Measurements from ENCODE around the gene TMED9. TPM values are rescaled to one million over a fixed set of nuclear protein-coding genes. Genes with fewer than 3 reads are reported as not detected.
"Not testable (repeated sequence)": the region's sequence is repeated elsewhere in the genome, so short reads cannot be mapped to it uniquely, and the experiment has no call there.

TMED9 gene
- total RNA-seq, 1 experiment from 2014 or later, result 240 TPM

GRCh38 chr5:177634912-177635311, 42.9 kb downstream of the TMED9 start:
- BruUV-seq (replicated peaks); H3K27me3 Mint-ChIP-seq (ENCODE audit: insufficient read depth, unreplicated experiment); H3K27me3 ChIP-seq (replicated peaks; ENCODE audit: control insufficient read depth, insufficient read depth, low read length); H3K27ac Mint-ChIP-seq (ENCODE audit: unreplicated experiment); H3K4me3 ChIP-seq (ENCODE audit: low read depth, low read length); POLR2A ChIA-PET; DNase-seq; CTCF ChIA-PET; H3K36me3 ChIP-seq (ENCODE audit: control insufficient read depth, insufficient read depth, low read length); H3K4me3 Mint-ChIP-seq (ENCODE audit: unreplicated experiment); H3K4me1 ChIP-seq; H3K9me3 ChIP-seq; H3K4me1 Mint-ChIP-seq (ENCODE audit: low read depth, unreplicated experiment); intact Hi-C loops (cut with micrococcal nuclease; ENCODE audit: unreplicated experiment): not testable (repeated sequence)
- Mint-ChIP-seq H3K36me3 (ENCODE audit: insufficient read depth, unreplicated experiment) (peaks cover 24% of the 10 kb centered on the region), H3K9me3 (ENCODE audit: unreplicated experiment) (peaks cover 22% of the 10 kb centered on the region)

GRCh38 chr5:177645462-177645861, 53.5 kb downstream of the TMED9 start:
- BruUV-seq (replicated peaks); H3K27me3 Mint-ChIP-seq (ENCODE audit: insufficient read depth, unreplicated experiment); H3K36me3 ChIP-seq (ENCODE audit: control insufficient read depth, insufficient read depth, low read length); H3K27me3 ChIP-seq (replicated peaks; ENCODE audit: control insufficient read depth, insufficient read depth, low read length); H3K27ac Mint-ChIP-seq (ENCODE audit: unreplicated experiment); H3K4me1 ChIP-seq; DNase-seq; H3K9me3 ChIP-seq; CTCF ChIA-PET; H3K9me3 Mint-ChIP-seq (ENCODE audit: unreplicated experiment); H3K4me1 Mint-ChIP-seq (ENCODE audit: low read depth, unreplicated experiment); POLR2A ChIA-PET; intact Hi-C loops (cut with micrococcal nuclease; ENCODE audit: unreplicated experiment); H3K4me3 ChIP-seq (ENCODE audit: low read depth, low read length); H3K4me3 Mint-ChIP-seq (ENCODE audit: unreplicated experiment): not testable (repeated sequence)
- H3K36me3 Mint-ChIP-seq (ENCODE audit: insufficient read depth, unreplicated experiment), result peaks cover 30% of the 10 kb centered on the region

Other genes starting within 250 kb of the TMED9 start
- 240 and 241 TPM in 2 replicates for gene LMAN2, start 240.5 kb upstream of the TMED9 start, total RNA-seq (2022)
- gene RGS14, start 234.3 kb upstream of the TMED9 start, total RNA-seq (2022), result 15.2 and 16.7 TPM in 2 replicates
- gene SLC34A1, start 207.8 kb upstream of the TMED9 start, total RNA-seq (2022), result not detected in 2 replicates
- gene PFN3, start 191.5 kb upstream of the TMED9 start, total RNA-seq (2022), result not detected in 2 replicates
- 13.3 and 14.0 TPM in 2 replicates for gene F12, start 182.6 kb upstream of the TMED9 start, total RNA-seq (2022)
- gene GRK6, start 165.5 kb upstream of the TMED9 start, total RNA-seq (2022), result 64.4 and 71.9 TPM in 2 replicates
- gene PRR7, start 145.4 kb upstream of the TMED9 start, total RNA-seq (2022), result 4.7 and 5.7 TPM in 2 replicates
- gene DBN1, start 118.6 kb upstream of the TMED9 start, total RNA-seq (2022), result 139 and 144 TPM in 2 replicates
- gene PDLIM7, start 94.6 kb upstream of the TMED9 start, total RNA-seq (2022), result 49.1 and 56.8 TPM in 2 replicates
- gene DOK3, start 82.4 kb upstream of the TMED9 start, total RNA-seq (2022), result 7.9 and 10.1 TPM in 2 replicates
- gene DDX41, start 75.2 kb upstream of the TMED9 start, total RNA-seq (2022), result 116 and 137 TPM in 2 replicates
- gene FAM193B, start 37.6 kb upstream of the TMED9 start, total RNA-seq (2022), result 72.9 and 82.7 TPM in 2 replicates
- gene B4GALT7, start 7.9 kb downstream of the TMED9 start, total RNA-seq (2022), result 28.8 and 30.0 TPM in 2 replicates
- gene FAM153A, start 190.7 kb downstream of the TMED9 start, total RNA-seq (2022), result not detected in 2 replicates

All from Caco-2 (cell line).